ENCODE results near the gene PCDH15. TPM values are rescaled to one million over a fixed set of nuclear protein-coding genes. Genes with fewer than 3 reads are reported as not detected.
"Not testable (repeated sequence)": the region's sequence is repeated elsewhere in the genome, so short reads cannot be mapped to it uniquely, and the experiment has no call there.

The PCDH15 gene
- total RNA-seq, 4 donors from 2014 or later: not detected

GRCh38 chr10:54554028-54554427, 247.0 kb downstream of the PCDH15 start:
- no peaks in the 10 kb centered on the region for H3K36me3 ChIP-seq
- no peaks in the 10 kb centered on the region for H3K4me1 ChIP-seq
- no peak overlapping the region for H3K4me3 ChIP-seq
- H3K9me3 ChIP-seq: no peaks in the 10 kb centered on the region
- H3K27ac ChIP-seq: no peak overlapping the region
- DNase-seq (ENCODE audit: low spot score in 2 of 2): no peak
- WGBS, 2 donors: 95 to 97% methylated on average over 2 of the region's 2 CpGs
- no peaks in the 10 kb centered on the region for H3K27me3 ChIP-seq
- TF ChIP-seq POLR2A (IDR thresholded peaks at IDR 0.05) (no peak), CTCF (IDR thresholded peaks at IDR 0.05) (no peak), EP300 (IDR thresholded peaks at IDR 0.05) (no peak)

GRCh38 chr10:54550016-54550415, 251.0 kb downstream of the PCDH15 start:
- Histone ChIP-seq H3K9me3 (no peaks in the 10 kb centered on the region), H3K27ac (no peak overlapping the region), H3K4me3 (no peak overlapping the region), H3K36me3 (no peaks in the 10 kb centered on the region), H3K27me3 (no peaks in the 10 kb centered on the region), H3K4me1 (no peaks in the 10 kb centered on the region)
- WGBS, 2 donors: 38 to 45% methylated on average over 3 of the region's 3 CpGs
- no peak for DNase-seq (ENCODE audit: low spot score in 2 of 2)
- TF ChIP-seq EP300 (IDR thresholded peaks at IDR 0.05): no peak
- TF ChIP-seq POLR2A (IDR thresholded peaks at IDR 0.05): no peak
- TF ChIP-seq CTCF (IDR thresholded peaks at IDR 0.05): no peak

- 83 to 87% methylated on average over 3 of the region's 3 CpGs for WGBS, 2 donors
- Histone ChIP-seq H3K27me3 (no peaks in the 10 kb centered on the region), H3K27ac (no peak overlapping the region), H3K4me3 (no peak overlapping the region), H3K9me3 (no peaks in the 10 kb centered on the region), H3K36me3 (no peaks in the 10 kb centered on the region), H3K4me1 (no peaks in the 10 kb centered on the region)
- DNase-seq (ENCODE audit: low spot score in 2 of 2): no peak
- TF ChIP-seq CTCF (IDR thresholded peaks at IDR 0.05) (no peak), EP300 (IDR thresholded peaks at IDR 0.05) (no peak), POLR2A (IDR thresholded peaks at IDR 0.05) (no peak)
Measured at GRCh38 chr10:54531296-54531695, 269.7 kb downstream of the PCDH15 start.

- Histone ChIP-seq H3K4me3 (no peak overlapping the region), H3K27me3 (no peaks in the 10 kb centered on the region), H3K9me3 (no peaks in the 10 kb centered on the region), H3K4me1 (no peaks in the 10 kb centered on the region), H3K27ac (no peak overlapping the region), H3K36me3 (no peaks in the 10 kb centered on the region)
- no peak for TF ChIP-seq CTCF (IDR thresholded peaks at IDR 0.05)
- no peak for TF ChIP-seq POLR2A (IDR thresholded peaks at IDR 0.05)
- DNase-seq (ENCODE audit: low spot score in 2 of 2): no peak
- 87 to 91% methylated on average over 2 of the region's 2 CpGs for WGBS, 2 donors
Measured at GRCh38 chr10:54530299-54530698, 270.7 kb downstream of the PCDH15 start.

DNA sequence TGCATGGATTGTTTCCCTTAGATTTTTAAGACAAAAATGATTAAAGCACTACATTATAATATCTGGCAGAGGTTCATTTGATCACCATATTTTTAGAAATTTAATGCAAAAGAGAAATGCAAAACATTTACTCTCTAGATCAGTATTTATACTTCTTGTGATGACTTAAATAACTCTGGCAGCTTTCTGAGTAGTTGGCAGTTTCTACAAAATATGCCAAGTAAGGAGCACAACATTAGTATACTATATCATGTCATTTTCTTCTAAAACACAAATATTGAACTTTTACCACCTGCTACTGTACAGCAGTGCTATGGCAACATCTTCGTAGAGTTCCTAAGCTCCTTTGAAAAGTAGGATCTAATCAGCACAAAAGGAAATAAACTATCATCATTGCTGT, 275.2 kb downstream of the PCDH15 start:
- no peaks in the 10 kb centered on the region for H3K27me3 ChIP-seq
- no peak overlapping the region for H3K27ac ChIP-seq
- H3K4me3 ChIP-seq: no peak overlapping the region
- 75 to 85% methylated on average over 1 of the region's 1 CpG for WGBS, 2 donors
- TF ChIP-seq CTCF (IDR thresholded peaks at IDR 0.05) (no peak), POLR2A (IDR thresholded peaks at IDR 0.05) (no peak), EP300 (IDR thresholded peaks at IDR 0.05) (no peak)
- no peak for DNase-seq (ENCODE audit: low spot score in 2 of 2)
- no peaks in the 10 kb centered on the region for H3K9me3 ChIP-seq
- H3K4me1 ChIP-seq: no peaks in the 10 kb centered on the region
- no peaks in the 10 kb centered on the region for H3K36me3 ChIP-seq

- DNase-seq (ENCODE audit: low spot score in 2 of 2); H3K4me1 ChIP-seq; H3K27me3 ChIP-seq; H3K9me3 ChIP-seq; H3K27ac ChIP-seq; H3K4me3 ChIP-seq; H3K36me3 ChIP-seq: not testable (repeated sequence)
- 96 to 97% methylated on average over 12 of the region's 12 CpGs for WGBS, 2 donors
Measured at GRCh38 chr10:54515244-54515643, 285.8 kb downstream of the PCDH15 start.
